Activated CD8-positive, alpha-beta T cell treated with anti-CD3 and anti-CD28 coated beads for 36 hours (primary cell): ENCODE data around the gene CTTN. TPM values are rescaled to one million over a fixed set of nuclear protein-coding genes. Genes with fewer than 3 reads are reported as not detected.

Experiments used
- ATAC-seq: fragments of 200-7000 bp; cut with Tn5 transposase; one replicate; pipeline ENCODE4 v1.10.0; 2021; ENCODE audit warnings: mild to moderate bottlenecking, moderate library complexity
- CTCF ChIA-PET: fragments of 350-600 bp; sonication (Branson Sonifier 250); formaldehyde crosslinking; loops from one replicate; lab custom pipeline; 2021; ENCODE audit warnings: antibody characterized with exemption; lab: Charles Lee
- POLR2A ChIA-PET: fragments of 350-600 bp; sonication (Branson Sonifier 250); formaldehyde crosslinking; loops from one replicate; lab custom pipeline; 2021; ENCODE audit warnings: antibody characterized with exemption; lab: Charles Lee
- DNase-seq: peaks from one replicate; pipeline ENCODE4 v3.0.0-alpha.2; 2020
- H3K27ac Mint-ChIP-seq: one replicate; pipeline ENCODE4 v1.8.0; 2021; ENCODE audit warnings: mild to moderate bottlenecking, mixed read lengths
- H3K27me3 Mint-ChIP-seq: one replicate; pipeline ENCODE4 v1.8.0; 2021; ENCODE audit warnings: mixed read lengths
- H3K36me3 Mint-ChIP-seq: one replicate; pipeline ENCODE4 v1.8.0; 2021; ENCODE audit warnings: low read depth, mixed read lengths
- H3K4me1 Mint-ChIP-seq: one replicate; pipeline ENCODE4 v1.8.0; 2021; ENCODE audit warnings: low read depth, mixed read lengths
- H3K4me3 Mint-ChIP-seq: one replicate; pipeline ENCODE4 v1.8.0; 2021; ENCODE audit warnings: mild to moderate bottlenecking, moderate library complexity, mixed read lengths
- H3K9me3 Mint-ChIP-seq: one replicate; pipeline ENCODE4 v1.8.0; 2021; ENCODE audit warnings: mixed read lengths
- intact Hi-C: fragments of 100-400 bp; cut with micrococcal nuclease; formaldehyde crosslinking; loops from one replicate; pipeline ENCODE4 v1.10.0; 2022
- total RNA-seq, 2 experiments: library from RNA; stranded (reverse); gene quantifications; one replicate each; pipeline ENCODE4 v1.2.3, GENCODE V29; 2021
- TF ChIP-seq, protein P1 (sequence below): fragments of 200-600 bp; IDR thresholded peaks from one replicate; pipeline ENCODE4 v1.8.0; 2022; ENCODE audit warnings: antibody characterized with exemption, mild to moderate bottlenecking

CTTN gene
- total RNA-seq, 2 experiments from 2014 or later = 8.6 to 9.9 TPM

DNA sequence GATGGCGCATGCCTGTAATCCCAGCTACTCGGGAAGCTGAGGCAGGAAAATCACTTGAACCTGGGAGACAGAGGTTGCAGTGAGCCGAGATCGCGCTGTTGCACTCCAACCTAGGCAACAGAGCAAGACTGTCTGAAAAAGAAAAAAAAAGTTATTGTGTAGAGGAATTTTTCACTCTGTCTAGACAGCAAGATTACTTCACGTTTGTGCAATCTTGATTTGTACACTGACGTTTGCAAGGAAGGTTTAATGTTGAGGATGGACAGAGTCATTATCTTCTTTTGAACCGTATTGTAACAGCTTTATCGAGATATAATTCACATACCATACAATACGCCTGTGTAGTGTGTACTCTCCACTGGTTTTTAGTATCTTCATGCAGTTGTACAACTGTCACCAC is 3.7 kb downstream of the CTTN start:
- intact Hi-C loops = no loop called here
- H3K4me3 Mint-ChIP-seq = no peak overlapping the region
- peaks cover 35% of the 10 kb centered on the region for H3K4me1 Mint-ChIP-seq
- H3K36me3 Mint-ChIP-seq = peaks cover 1% of the 10 kb centered on the region
- ATAC-seq (no peak), DNase-seq (no peak)
- ChIA-PET POLR2A (no interaction called here), CTCF (no interaction called here)
- H3K27me3 Mint-ChIP-seq = peaks cover 29% of the 10 kb centered on the region
- TF ChIP-seq, protein P1, sequence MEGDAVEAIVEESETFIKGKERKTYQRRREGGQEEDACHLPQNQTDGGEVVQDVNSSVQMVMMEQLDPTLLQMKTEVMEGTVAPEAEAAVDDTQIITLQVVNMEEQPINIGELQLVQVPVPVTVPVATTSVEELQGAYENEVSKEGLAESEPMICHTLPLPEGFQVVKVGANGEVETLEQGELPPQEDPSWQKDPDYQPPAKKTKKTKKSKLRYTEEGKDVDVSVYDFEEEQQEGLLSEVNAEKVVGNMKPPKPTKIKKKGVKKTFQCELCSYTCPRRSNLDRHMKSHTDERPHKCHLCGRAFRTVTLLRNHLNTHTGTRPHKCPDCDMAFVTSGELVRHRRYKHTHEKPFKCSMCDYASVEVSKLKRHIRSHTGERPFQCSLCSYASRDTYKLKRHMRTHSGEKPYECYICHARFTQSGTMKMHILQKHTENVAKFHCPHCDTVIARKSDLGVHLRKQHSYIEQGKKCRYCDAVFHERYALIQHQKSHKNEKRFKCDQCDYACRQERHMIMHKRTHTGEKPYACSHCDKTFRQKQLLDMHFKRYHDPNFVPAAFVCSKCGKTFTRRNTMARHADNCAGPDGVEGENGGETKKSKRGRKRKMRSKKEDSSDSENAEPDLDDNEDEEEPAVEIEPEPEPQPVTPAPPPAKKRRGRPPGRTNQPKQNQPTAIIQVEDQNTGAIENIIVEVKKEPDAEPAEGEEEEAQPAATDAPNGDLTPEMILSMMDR = no peak
- H3K9me3 Mint-ChIP-seq = no peaks in the 10 kb centered on the region
- H3K27ac Mint-ChIP-seq = no peak overlapping the region

DNA sequence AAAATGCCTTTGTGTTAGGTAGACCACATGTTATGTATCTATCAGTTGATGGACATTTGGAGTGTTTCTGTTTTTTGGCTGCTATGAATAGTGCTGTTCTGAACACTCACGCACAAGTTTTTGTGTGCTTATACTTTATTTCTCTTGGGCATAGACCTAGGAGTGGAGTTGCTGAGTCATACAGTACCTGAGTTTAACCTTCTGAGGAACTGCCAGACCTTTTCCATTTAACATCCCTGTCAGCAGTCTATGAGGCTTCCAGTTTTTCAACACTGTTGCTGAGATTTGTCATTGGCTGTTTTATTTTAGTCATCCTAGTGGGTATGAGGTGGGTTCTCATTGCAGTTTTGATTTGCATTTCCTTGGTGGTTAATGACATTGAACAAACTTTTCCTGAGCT is 4.4 kb downstream of the CTTN start:
- no peak overlapping the region for H3K4me3 Mint-ChIP-seq
- CTCF ChIA-PET = no interaction called here
- peaks cover 25% of the 10 kb centered on the region for H3K27me3 Mint-ChIP-seq
- peaks cover 29% of the 10 kb centered on the region for H3K4me1 Mint-ChIP-seq
- intact Hi-C loops = no loop called here
- POLR2A ChIA-PET = no interaction called here
- no peak overlapping the region for H3K27ac Mint-ChIP-seq
- H3K9me3 Mint-ChIP-seq = no peaks in the 10 kb centered on the region
- H3K36me3 Mint-ChIP-seq = peaks cover 4% of the 10 kb centered on the region
- no peak for DNase-seq
- peak; percentile 24 for ATAC-seq
- TF ChIP-seq, protein P1 = no peak

DNA sequence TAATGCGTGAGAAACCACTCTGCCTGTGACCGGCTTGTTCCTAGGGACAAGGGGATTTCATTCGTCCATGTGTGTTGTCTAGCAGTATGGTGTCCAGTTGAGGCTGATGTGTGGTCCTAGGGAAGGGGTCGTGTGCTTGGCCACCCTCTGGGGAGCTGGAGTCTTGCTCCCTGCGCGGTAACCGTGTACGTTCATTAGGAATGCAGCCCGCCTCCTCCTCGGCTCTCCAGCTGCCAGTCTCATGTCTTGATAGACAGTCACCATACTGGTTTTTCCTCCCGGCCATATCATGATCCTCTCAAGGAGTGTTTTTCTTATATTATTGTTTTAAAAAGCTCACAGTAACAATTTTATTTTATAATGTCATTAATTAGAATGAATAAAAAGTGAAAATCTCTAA is 5.9 kb downstream of the CTTN start:
- peaks cover 19% of the 10 kb centered on the region for H3K27me3 Mint-ChIP-seq
- peaks cover 5% of the 10 kb centered on the region for H3K36me3 Mint-ChIP-seq
- POLR2A ChIA-PET = no interaction called here
- intact Hi-C loops = no loop called here
- no peaks in the 10 kb centered on the region for H3K9me3 Mint-ChIP-seq
- TF ChIP-seq, protein P1 = no peak
- ATAC-seq = no peak
- no peak for DNase-seq
- H3K4me3 Mint-ChIP-seq = no peak overlapping the region
- CTCF ChIA-PET = no interaction called here
- H3K27ac Mint-ChIP-seq = no peak overlapping the region
- H3K4me1 Mint-ChIP-seq = peaks cover 23% of the 10 kb centered on the region

DNA sequence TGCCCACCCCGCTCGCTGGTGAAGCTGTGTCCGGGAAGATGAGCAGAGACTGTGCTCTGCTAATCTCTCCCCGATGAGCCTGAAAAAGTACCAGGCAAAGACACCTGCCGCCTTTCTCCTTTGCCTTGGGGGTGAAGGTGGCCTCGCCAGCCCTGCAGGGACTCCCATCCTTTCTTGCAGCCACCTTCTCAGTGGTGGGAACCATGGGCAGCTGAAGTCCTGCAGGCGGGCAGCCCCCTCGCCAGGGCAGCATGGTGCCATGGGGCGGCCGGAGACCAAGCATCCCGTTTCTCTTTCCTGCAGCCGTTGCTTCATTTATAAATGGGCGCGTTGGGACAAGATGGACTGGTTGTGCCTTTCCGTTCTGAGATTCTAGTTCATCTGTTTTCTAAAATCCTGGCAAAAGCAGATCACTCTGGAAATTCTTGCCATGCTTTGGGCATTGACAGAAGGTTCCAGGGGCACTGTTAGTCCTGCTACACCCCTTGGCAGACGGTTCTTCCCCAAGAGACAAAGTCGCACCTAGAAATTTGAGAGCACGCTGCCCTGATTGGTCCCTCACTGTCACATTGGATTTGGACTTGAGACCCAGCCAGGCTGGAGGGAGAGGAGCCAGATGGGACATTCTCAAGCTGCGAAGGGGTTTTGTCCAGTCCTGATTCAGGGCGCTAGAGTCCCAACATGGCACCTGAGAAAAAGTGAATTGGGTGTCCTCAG is 7.5 kb downstream of the CTTN start:
- Mint-ChIP-seq H3K4me1 (peaks cover 11% of the 10 kb centered on the region), H3K4me3 (no peak overlapping the region), H3K9me3 (no peaks in the 10 kb centered on the region), H3K27ac (no peak overlapping the region), H3K27me3 (peaks cover 7% of the 10 kb centered on the region), H3K36me3 (peaks cover 11% of the 10 kb centered on the region)
- DNase-seq = no peak
- no peak for ATAC-seq
- ChIA-PET CTCF (no interaction called here), POLR2A (no interaction called here)
- intact Hi-C loops = no loop called here
- TF ChIP-seq, protein P1 = no peak

DNA sequence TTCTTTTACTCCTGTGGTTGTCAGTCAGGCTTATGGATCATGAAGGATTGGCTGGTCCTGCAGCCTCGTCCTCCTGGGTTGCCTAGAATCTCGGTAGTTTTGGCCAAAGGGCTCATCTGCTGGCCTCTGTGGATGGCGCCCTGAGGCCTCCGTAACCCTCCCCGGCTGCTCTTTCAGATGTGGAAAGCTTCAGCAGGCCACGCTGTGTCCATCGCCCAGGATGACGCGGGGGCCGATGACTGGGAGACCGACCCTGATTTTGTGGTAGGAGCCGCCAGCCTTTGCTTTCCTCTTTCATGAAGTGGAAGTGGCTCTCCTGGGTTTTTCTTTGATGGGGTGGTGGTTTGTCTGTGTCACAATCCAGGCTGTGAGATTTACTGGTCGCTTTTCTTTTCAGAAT is 8.8 kb downstream of the CTTN start:
- CTCF ChIA-PET = no interaction called here
- no peak overlapping the region for H3K4me3 Mint-ChIP-seq
- intact Hi-C loops = no loop called here
- no peaks in the 10 kb centered on the region for H3K9me3 Mint-ChIP-seq
- DNase-seq (no peak), ATAC-seq (no peak)
- peaks cover 9% of the 10 kb centered on the region for H3K4me1 Mint-ChIP-seq
- H3K27ac Mint-ChIP-seq = no peak overlapping the region
- POLR2A ChIA-PET = no interaction called here
- TF ChIP-seq, protein P1 = no peak
- H3K27me3 Mint-ChIP-seq = peaks cover 5% of the 10 kb centered on the region
- peaks cover 11% of the 10 kb centered on the region for H3K36me3 Mint-ChIP-seq
